Measurements from ENCODE around the gene ARHGEF6. TPM values are rescaled to one million over a fixed set of nuclear protein-coding genes. Genes with fewer than 3 reads are reported as not detected.

Gene ARHGEF6
- total and polyA plus RNA-seq, 2 experiments from 2014 or later: 2.5 to 6.0 TPM

DNA sequence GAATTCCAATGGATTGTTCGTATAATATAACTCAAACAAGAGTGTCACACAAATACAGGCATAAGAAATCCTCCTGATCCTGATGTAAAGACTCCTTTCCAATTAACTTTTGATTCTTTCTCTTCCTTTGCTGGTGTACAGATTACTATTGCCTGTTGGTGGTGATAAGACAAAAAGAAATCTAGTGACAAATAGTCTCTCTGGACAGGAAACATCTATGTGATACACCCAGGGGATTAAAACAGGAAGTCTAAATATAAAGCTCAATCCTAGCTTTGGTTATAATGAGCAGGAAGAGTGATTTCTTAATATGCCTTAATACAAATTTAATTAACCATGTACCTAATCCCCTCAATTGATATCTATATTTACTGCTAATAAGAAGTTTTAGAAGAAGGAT lies 45.1 kb downstream of the ARHGEF6 start:
- no peak overlapping the region for H3K4me3 Mint-ChIP-seq
- Histone ChIP-seq H3K79me2 (replicated peaks; ENCODE audit: insufficient read depth) (no peaks in the 10 kb centered on the region), H3K27ac (ENCODE audit: low read depth) (no peak overlapping the region), H3K4me3 (no peak overlapping the region), H2AFZ (no peak overlapping the region), H3K27me3 (ENCODE audit: insufficient read depth) (no peaks in the 10 kb centered on the region), H3K4me1 (ENCODE audit: insufficient read depth) (no peaks in the 10 kb centered on the region), H4K20me1 (replicated peaks; ENCODE audit: insufficient read depth) (no peaks in the 10 kb centered on the region), H3K9me2 (ENCODE audit: insufficient read depth) (no peaks in the 10 kb centered on the region), H3K36me3 (ENCODE audit: insufficient read depth) (no peaks in the 10 kb centered on the region), H3K4me2 (no peak overlapping the region), H3F3A (replicated peaks; ENCODE audit: low read depth) (no peaks in the 10 kb centered on the region)
- DNase-seq (ENCODE audit: low spot score) (no peak), ATAC-seq (no peak)
- H3K27ac Mint-ChIP-seq: no peak overlapping the region
- no peaks in the 10 kb centered on the region for H3K36me3 Mint-ChIP-seq (ENCODE audit: low read depth)
- no peak for TF ChIP-seq ZNF331 (CRISPR knock-in tag; IDR thresholded peaks at IDR 0.05; ENCODE audit: low read depth)
- no peak for TF ChIP-seq EZH2 (IDR thresholded peaks at IDR 0.05; ENCODE audit: low read depth, unreplicated experiment)
- TF ChIP-seq POLR2AphosphoS5 (IDR thresholded peaks at IDR 0.05; ENCODE audit: low read depth): no peak
- TF ChIP-seq, protein P1, sequence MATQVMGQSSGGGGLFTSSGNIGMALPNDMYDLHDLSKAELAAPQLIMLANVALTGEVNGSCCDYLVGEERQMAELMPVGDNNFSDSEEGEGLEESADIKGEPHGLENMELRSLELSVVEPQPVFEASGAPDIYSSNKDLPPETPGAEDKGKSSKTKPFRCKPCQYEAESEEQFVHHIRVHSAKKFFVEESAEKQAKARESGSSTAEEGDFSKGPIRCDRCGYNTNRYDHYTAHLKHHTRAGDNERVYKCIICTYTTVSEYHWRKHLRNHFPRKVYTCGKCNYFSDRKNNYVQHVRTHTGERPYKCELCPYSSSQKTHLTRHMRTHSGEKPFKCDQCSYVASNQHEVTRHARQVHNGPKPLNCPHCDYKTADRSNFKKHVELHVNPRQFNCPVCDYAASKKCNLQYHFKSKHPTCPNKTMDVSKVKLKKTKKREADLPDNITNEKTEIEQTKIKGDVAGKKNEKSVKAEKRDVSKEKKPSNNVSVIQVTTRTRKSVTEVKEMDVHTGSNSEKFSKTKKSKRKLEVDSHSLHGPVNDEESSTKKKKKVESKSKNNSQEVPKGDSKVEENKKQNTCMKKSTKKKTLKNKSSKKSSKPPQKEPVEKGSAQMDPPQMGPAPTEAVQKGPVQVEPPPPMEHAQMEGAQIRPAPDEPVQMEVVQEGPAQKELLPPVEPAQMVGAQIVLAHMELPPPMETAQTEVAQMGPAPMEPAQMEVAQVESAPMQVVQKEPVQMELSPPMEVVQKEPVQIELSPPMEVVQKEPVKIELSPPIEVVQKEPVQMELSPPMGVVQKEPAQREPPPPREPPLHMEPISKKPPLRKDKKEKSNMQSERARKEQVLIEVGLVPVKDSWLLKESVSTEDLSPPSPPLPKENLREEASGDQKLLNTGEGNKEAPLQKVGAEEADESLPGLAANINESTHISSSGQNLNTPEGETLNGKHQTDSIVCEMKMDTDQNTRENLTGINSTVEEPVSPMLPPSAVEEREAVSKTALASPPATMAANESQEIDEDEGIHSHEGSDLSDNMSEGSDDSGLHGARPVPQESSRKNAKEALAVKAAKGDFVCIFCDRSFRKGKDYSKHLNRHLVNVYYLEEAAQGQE (IDR thresholded peaks at IDR 0.05; ENCODE audit: unreplicated experiment): no peak
- TF ChIP-seq JUNB (IDR thresholded peaks at IDR 0.05; ENCODE audit: unreplicated experiment): no peak
- TF ChIP-seq, protein P2, sequence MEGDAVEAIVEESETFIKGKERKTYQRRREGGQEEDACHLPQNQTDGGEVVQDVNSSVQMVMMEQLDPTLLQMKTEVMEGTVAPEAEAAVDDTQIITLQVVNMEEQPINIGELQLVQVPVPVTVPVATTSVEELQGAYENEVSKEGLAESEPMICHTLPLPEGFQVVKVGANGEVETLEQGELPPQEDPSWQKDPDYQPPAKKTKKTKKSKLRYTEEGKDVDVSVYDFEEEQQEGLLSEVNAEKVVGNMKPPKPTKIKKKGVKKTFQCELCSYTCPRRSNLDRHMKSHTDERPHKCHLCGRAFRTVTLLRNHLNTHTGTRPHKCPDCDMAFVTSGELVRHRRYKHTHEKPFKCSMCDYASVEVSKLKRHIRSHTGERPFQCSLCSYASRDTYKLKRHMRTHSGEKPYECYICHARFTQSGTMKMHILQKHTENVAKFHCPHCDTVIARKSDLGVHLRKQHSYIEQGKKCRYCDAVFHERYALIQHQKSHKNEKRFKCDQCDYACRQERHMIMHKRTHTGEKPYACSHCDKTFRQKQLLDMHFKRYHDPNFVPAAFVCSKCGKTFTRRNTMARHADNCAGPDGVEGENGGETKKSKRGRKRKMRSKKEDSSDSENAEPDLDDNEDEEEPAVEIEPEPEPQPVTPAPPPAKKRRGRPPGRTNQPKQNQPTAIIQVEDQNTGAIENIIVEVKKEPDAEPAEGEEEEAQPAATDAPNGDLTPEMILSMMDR (conservative IDR thresholded peaks at IDR 0.05; ENCODE audit: low read depth in 2 of 2): no peak
- TF ChIP-seq STAT1 (IDR thresholded peaks at IDR 0.05; ENCODE audit: unreplicated experiment): no peak
- TF ChIP-seq NANOG (IDR thresholded peaks at IDR 0.05; ENCODE audit: borderline replicate concordance): no peak
- TF ChIP-seq, protein P3, sequence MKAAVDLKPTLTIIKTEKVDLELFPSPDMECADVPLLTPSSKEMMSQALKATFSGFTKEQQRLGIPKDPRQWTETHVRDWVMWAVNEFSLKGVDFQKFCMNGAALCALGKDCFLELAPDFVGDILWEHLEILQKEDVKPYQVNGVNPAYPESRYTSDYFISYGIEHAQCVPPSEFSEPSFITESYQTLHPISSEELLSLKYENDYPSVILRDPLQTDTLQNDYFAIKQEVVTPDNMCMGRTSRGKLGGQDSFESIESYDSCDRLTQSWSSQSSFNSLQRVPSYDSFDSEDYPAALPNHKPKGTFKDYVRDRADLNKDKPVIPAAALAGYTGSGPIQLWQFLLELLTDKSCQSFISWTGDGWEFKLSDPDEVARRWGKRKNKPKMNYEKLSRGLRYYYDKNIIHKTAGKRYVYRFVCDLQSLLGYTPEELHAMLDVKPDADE (IDR thresholded peaks at IDR 0.05): no peak
- no peak for TF ChIP-seq ZNF114 (CRISPR knock-in tag; IDR thresholded peaks at IDR 0.05)
- TF ChIP-seq, protein P4, sequence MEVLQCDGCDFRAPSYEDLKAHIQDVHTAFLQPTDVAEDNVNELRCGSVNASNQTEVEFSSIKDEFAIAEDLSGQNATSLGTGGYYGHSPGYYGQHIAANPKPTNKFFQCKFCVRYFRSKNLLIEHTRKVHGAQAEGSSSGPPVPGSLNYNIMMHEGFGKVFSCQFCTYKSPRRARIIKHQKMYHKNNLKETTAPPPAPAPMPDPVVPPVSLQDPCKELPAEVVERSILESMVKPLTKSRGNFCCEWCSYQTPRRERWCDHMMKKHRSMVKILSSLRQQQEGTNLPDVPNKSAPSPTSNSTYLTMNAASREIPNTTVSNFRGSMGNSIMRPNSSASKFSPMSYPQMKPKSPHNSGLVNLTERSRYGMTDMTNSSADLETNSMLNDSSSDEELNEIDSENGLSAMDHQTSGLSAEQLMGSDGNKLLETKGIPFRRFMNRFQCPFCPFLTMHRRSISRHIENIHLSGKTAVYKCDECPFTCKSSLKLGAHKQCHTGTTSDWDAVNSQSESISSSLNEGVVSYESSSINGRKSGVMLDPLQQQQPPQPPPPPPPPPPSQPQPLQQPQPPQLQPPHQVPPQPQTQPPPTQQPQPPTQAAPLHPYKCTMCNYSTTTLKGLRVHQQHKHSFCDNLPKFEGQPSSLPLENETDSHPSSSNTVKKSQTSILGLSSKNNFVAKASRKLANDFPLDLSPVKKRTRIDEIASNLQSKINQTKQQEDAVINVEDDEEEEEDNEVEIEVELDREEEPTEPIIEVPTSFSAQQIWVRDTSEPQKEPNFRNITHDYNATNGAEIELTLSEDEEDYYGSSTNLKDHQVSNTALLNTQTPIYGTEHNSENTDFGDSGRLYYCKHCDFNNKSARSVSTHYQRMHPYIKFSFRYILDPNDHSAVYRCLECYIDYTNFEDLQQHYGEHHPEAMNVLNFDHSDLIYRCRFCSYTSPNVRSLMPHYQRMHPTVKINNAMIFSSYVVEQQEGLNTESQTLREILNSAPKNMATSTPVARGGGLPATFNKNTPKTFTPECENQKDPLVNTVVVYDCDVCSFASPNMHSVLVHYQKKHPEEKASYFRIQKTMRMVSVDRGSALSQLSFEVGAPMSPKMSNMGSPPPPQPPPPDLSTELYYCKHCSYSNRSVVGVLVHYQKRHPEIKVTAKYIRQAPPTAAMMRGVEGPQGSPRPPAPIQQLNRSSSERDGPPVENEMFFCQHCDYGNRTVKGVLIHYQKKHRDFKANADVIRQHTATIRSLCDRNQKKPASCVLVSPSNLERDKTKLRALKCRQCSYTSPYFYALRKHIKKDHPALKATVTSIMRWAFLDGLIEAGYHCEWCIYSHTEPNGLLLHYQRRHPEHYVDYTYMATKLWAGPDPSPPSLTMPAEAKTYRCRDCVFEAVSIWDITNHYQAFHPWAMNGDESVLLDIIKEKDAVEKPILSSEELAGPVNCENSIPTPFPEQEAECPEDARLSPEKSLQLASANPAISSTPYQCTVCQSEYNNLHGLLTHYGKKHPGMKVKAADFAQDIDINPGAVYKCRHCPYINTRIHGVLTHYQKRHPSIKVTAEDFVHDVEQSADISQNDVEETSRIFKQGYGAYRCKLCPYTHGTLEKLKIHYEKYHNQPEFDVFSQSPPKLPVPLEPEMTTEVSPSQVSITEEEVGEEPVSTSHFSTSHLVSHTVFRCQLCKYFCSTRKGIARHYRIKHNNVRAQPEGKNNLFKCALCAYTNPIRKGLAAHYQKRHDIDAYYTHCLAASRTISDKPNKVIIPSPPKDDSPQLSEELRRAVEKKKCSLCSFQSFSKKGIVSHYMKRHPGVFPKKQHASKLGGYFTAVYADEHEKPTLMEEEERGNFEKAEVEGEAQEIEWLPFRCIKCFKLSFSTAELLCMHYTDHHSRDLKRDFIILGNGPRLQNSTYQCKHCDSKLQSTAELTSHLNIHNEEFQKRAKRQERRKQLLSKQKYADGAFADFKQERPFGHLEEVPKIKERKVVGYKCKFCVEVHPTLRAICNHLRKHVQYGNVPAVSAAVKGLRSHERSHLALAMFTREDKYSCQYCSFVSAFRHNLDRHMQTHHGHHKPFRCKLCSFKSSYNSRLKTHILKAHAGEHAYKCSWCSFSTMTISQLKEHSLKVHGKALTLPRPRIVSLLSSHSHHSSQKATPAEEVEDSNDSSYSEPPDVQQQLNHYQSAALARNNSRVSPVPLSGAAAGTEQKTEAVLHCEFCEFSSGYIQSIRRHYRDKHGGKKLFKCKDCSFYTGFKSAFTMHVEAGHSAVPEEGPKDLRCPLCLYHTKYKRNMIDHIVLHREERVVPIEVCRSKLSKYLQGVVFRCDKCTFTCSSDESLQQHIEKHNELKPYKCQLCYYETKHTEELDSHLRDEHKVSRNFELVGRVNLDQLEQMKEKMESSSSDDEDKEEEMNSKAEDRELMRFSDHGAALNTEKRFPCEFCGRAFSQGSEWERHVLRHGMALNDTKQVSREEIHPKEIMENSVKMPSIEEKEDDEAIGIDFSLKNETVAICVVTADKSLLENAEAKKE (CRISPR knock-in tag; IDR thresholded peaks at IDR 0.05): no peak
- TF ChIP-seq EZH2phosphoT487 (IDR thresholded peaks at IDR 0.05; ENCODE audit: unreplicated experiment): no peak
- H3K9me3 Mint-ChIP-seq: no peaks in the 10 kb centered on the region
- no peaks in the 10 kb centered on the region for H3K27me3 Mint-ChIP-seq (ENCODE audit: insufficient read depth, low read depth, poor library complexity)
- no peaks in the 10 kb centered on the region for H3K4me1 Mint-ChIP-seq

Data from GM23338 (cell line).